Sciatic nerve (tissue), 2 donors: ENCODE data around the gene STK17A. TPM values are rescaled to one million over a fixed set of nuclear protein-coding genes. Genes with fewer than 3 reads are reported as not detected.
"Not testable (repeated sequence)": the region's sequence is repeated elsewhere in the genome, so short reads cannot be mapped to it uniquely, and the experiment has no call there.

Source experiments
- ATAC-seq: fragments of 200-7000 bp; cut with Tn5 transposase; one replicate; pipeline ENCODE4 v1.9.1; 2020; ENCODE audit warnings: mild to moderate bottlenecking, moderate library complexity
- DNase-seq: peaks from one replicate; pipeline ENCODE4 v3.0.0-alpha.2; 2020; ENCODE audit warnings: low spot score
- intact Hi-C: fragments of 100-400 bp; cut with DNase I; formaldehyde crosslinking; loops from one replicate; pipeline ENCODE4 v1.14.2; 2022
- total RNA-seq: library from RNA; stranded (reverse); fragmentation: NEBNext Ultra II Directional; extraction: Animal tissue kit (Norgen Biotek cat#: 25700); gene quantifications from one replicate; pipeline ENCODE4 v1.2.1, GENCODE V29; 2021
- donor health status: DM: no; HTN: no; CAD: no.
- donor health status: DM: no; HTN: no; CAD: no.

Gene STK17A
- total RNA-seq, 1 donor from 2014 or later: 19.3 TPM

GRCh38 chr7:43625453-43625852, 42.5 kb downstream of the STK17A start:
- ATAC-seq (no peak), DNase-seq (no peak)
- intact Hi-C loops: no loop called here

- DNase-seq: no peak
- intact Hi-C loops: no loop called here
- ATAC-seq: no peak
Measured at GRCh38 chr7:43625980-43626379, 43.1 kb downstream of the STK17A start.

- no peak for ATAC-seq
- DNase-seq: no peak
- intact Hi-C loops: no loop called here
Measured at GRCh38 chr7:43626695-43627094, 43.8 kb downstream of the STK17A start.

GRCh38 chr7:43627798-43628197, 44.9 kb downstream of the STK17A start:
- ATAC-seq, DNase-seq, intact Hi-C loops: not testable (repeated sequence)

- DNase-seq: no peak
- no peak for ATAC-seq
- intact Hi-C loops: no loop called here
Measured at GRCh38 chr7:43628431-43628830, 45.5 kb downstream of the STK17A start.

- intact Hi-C loops: no loop called here
- ATAC-seq (no peak), DNase-seq (no peak)
Measured at GRCh38 chr7:43629857-43630256, 46.9 kb downstream of the STK17A start.

GRCh38 chr7:43630482-43630881, 47.6 kb downstream of the STK17A start:
- ATAC-seq: no peak
- no peak for DNase-seq
- intact Hi-C loops: no loop called here

- DNase-seq (no peak), ATAC-seq (no peak)
- intact Hi-C loops: no loop called here
Measured at GRCh38 chr7:43631559-43631958, 48.7 kb downstream of the STK17A start.

GRCh38 chr7:43632746-43633145, 49.8 kb downstream of the STK17A start:
- intact Hi-C loops: no loop called here
- no peak for ATAC-seq
- no peak for DNase-seq

- DNase-seq (no peak), ATAC-seq (no peak)
- intact Hi-C loops: no loop called here
Measured at GRCh38 chr7:43634384-43634783, 51.5 kb downstream of the STK17A start.

- intact Hi-C loops: no loop called here
- DNase-seq (no peak), ATAC-seq (no peak)
Measured at GRCh38 chr7:43636093-43636492, 53.2 kb downstream of the STK17A start.

GRCh38 chr7:43637114-43637806, 54.4 kb downstream of the STK17A start:
- intact Hi-C loops: no loop called here
- ATAC-seq (no peak), DNase-seq (no peak)

GRCh38 chr7:43639858-43640491, 57.1 kb downstream of the STK17A start:
- peak; percentile 72 for DNase-seq
- intact Hi-C loops: no loop called here
- ATAC-seq: peak; percentile 84

GRCh38 chr7:43640679-43641078, 57.8 kb downstream of the STK17A start:
- ATAC-seq: no peak
- DNase-seq: no peak
- intact Hi-C loops: no loop called here

GRCh38 chr7:43642897-43643630, 60.2 kb downstream of the STK17A start:
- no peak for ATAC-seq
- no peak for DNase-seq
- intact Hi-C loops: no loop called here

GRCh38 chr7:43643846-43644245, 60.9 kb downstream of the STK17A start:
- ATAC-seq (no peak), DNase-seq (no peak)
- intact Hi-C loops: no loop called here

GRCh38 chr7:43645699-43646226, 62.9 kb downstream of the STK17A start:
- no peak for ATAC-seq
- intact Hi-C loops: no loop called here
- DNase-seq: no peak

GRCh38 chr7:43646603-43647338, 63.9 kb downstream of the STK17A start:
- DNase-seq (no peak), ATAC-seq (no peak)
- intact Hi-C loops: no loop called here

GRCh38 chr7:43647339-43647672, 64.4 kb downstream of the STK17A start:
- ATAC-seq: peak; percentile 27
- DNase-seq: no peak
- intact Hi-C loops: no loop called here
